Erythroblast (primary cell): ENCODE data around the gene ARL5B.

Source experiments
- GATA1 ChIP-seq: IDR thresholded peaks from 2 replicates; pipeline ENCODE4 v1.6.1; 2011; ENCODE audit warnings: low read depth, mild to moderate bottlenecking, control low read depth, low read length, moderate library complexity
- POLR2A ChIP-seq: IDR thresholded peaks from 2 replicates; pipeline ENCODE4 v1.6.1; 2011; ENCODE audit warnings: mild to moderate bottlenecking, low read length

- TF ChIP-seq POLR2A: no peak
- no peak for TF ChIP-seq GATA1
These were observed 2.5 kb upstream of the ARL5B start for GRCh38 chr10:18656724-18657123.
